ENCODE data around the gene FOXO3.
"Not testable (repeated sequence)": the region's sequence is repeated elsewhere in the genome, so short reads cannot be mapped to it uniquely, and the experiment has no call there.

DNA sequence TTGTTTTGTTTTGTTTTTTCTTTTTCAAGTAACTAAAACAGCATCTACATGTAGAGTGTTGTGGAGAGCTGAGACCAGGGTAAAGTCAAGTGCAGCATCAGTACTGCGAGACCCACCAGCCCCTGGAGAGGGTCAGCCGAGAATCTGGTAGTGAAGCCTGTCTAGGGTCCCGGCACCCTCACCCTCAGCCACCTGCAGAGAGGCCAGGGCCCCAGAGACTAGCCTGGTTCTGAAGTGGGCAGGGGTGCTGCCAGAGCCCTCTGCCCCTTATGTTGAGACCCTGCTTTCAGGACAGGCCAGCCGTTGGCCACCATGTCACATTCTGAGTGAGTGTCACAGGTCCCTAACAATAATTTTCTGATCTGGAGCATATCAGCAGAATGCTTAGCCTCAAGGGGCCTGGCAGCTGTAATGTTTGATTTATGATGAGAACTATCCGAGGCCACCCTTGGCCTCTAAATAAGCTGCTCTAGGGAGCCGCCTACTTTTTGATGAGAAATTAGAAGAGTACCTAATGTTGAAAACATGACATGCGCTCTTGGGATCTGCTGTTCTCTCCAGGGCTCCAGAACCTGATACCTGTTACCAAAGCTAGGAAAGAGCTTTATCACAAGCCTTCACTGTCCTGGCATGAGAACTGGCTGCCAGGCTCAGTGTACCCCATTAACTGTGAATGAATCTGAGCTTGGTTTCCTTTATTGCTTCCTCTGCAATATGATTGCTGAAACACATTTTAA is 121.8 kb downstream of the FOXO3 start:
- TF ChIP-seq, protein P1, sequence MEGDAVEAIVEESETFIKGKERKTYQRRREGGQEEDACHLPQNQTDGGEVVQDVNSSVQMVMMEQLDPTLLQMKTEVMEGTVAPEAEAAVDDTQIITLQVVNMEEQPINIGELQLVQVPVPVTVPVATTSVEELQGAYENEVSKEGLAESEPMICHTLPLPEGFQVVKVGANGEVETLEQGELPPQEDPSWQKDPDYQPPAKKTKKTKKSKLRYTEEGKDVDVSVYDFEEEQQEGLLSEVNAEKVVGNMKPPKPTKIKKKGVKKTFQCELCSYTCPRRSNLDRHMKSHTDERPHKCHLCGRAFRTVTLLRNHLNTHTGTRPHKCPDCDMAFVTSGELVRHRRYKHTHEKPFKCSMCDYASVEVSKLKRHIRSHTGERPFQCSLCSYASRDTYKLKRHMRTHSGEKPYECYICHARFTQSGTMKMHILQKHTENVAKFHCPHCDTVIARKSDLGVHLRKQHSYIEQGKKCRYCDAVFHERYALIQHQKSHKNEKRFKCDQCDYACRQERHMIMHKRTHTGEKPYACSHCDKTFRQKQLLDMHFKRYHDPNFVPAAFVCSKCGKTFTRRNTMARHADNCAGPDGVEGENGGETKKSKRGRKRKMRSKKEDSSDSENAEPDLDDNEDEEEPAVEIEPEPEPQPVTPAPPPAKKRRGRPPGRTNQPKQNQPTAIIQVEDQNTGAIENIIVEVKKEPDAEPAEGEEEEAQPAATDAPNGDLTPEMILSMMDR (IDR thresholded peaks at IDR 0.05): not testable (repeated sequence)
- TF ChIP-seq EZH2phosphoT487 (IDR thresholded peaks at IDR 0.05): not testable (repeated sequence)

All from neural progenitor cell (in vitro differentiated cells).